GM12875 (cell line): Measurements from ENCODE around the gene FAM193B.
A peak's percentile ranks its signal among the peaks of the same experiment; 100 is the strongest.

Source experiments
- H3K4me3 ChIP-seq: one replicate; pipeline ENCODE4 v1.5.1; 2011; ENCODE audit warnings: low read depth, low read length, control low read depth
- TF ChIP-seq, protein P1 (sequence below): IDR thresholded peaks from 2 replicates; pipeline ENCODE4 v1.5.1; 2011; ENCODE audit warnings: low read depth, mild to moderate bottlenecking, control low read depth, inconsistent platforms, low read length, moderate library complexity, borderline replicate concordance; ENCODE audit not compliant: insufficient read depth

FAM193B gene

DNA sequence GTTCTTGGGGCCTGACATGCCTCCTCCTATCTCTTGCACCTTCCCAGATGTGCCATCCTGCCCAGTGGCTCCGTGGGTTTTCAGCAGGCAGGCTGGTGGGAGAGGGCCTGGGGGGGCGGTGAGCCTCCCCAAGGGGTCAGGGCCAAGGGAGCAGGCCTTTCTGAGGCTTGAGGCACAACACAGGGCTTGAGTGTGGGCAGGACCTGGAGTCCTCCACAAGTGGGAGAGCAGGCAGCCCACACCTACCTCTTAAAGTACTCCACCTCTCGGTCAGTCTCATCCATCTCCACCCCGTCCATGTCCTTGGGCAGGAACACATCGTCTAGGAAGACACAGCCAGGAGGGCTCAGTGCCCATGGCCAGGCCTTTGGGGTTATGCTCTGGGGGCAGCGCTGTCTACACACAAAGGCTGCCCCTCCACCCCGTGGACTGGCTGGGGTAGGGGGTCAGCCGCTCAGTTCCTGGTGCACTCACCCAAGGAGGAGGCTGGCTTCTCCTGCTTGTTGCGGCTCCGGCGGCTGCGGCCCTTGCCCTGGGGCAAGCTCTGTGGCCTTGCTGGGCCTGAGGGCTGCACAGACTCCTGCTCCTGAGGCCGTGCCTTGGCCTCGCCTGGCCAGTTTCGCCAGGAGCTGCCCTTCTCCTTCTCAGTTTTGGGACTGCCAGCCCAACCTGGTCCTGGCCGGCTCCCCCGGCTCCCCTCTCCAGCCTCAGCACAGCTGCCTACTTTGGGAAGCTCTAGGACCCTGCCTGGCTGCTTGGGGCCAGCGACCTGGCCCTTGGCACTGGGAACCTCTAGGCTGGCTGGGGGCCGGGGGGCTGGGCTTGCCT, 30.4 kb downstream of the FAM193B start:
- TF ChIP-seq, protein P1, sequence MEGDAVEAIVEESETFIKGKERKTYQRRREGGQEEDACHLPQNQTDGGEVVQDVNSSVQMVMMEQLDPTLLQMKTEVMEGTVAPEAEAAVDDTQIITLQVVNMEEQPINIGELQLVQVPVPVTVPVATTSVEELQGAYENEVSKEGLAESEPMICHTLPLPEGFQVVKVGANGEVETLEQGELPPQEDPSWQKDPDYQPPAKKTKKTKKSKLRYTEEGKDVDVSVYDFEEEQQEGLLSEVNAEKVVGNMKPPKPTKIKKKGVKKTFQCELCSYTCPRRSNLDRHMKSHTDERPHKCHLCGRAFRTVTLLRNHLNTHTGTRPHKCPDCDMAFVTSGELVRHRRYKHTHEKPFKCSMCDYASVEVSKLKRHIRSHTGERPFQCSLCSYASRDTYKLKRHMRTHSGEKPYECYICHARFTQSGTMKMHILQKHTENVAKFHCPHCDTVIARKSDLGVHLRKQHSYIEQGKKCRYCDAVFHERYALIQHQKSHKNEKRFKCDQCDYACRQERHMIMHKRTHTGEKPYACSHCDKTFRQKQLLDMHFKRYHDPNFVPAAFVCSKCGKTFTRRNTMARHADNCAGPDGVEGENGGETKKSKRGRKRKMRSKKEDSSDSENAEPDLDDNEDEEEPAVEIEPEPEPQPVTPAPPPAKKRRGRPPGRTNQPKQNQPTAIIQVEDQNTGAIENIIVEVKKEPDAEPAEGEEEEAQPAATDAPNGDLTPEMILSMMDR: no peak
- no peak overlapping the region for H3K4me3 ChIP-seq

DNA sequence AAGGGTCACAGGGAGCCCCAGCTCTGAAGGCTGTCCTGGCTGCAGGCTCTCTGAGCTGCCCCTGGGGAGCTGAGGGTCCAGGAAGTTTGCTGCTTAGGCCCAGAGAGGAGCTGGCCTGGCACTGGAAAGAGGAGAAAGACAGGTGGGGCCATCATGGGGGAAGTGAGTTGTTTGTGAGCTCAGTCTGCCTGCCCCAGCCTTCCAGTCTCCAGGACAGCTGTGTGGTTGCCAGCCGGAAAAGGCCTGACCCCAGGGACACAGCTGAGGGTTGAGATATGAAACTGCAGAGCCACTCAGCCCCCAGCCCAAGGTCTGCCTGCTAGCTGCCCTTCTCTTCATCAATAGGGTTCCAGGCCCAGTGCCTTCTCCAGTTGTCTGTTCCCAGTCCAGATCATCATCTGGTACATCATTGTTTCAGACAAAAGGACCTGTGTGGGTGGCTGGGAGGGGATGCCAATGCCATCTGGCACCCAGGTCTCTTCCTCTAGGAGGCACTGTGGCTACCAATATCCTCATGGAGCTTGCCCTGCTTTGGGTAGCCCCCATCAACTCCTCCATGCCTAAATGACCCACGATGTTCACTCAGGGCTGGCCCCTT, 33.3 kb downstream of the FAM193B start:
- H3K4me3 ChIP-seq: no peak overlapping the region
- TF ChIP-seq, protein P1: 0 out of 2 replicates have a peak, but pooled peaks have one; percentile 5

DNA sequence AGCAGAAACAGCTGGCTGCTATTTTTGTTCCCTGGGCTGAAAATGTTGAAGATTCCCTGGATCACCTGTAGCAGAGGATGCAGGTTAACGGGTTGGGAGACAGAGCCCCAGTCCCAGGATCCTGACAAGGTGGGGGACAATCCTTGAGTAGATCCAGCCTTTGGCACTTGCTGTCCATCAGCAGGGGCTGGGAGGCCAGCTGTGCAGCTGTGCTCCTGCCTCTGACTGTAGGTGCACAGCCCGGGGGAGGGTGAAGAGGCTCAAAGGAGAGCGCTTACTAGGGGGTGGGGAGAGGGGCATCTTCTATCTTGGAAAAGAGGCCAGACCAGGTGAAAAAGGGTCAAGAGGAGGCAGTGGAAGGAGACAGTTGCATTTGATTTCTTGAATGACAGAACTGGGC, 34.1 kb downstream of the FAM193B start:
- TF ChIP-seq, protein P1: no peak
- H3K4me3 ChIP-seq: no peak overlapping the region

DNA sequence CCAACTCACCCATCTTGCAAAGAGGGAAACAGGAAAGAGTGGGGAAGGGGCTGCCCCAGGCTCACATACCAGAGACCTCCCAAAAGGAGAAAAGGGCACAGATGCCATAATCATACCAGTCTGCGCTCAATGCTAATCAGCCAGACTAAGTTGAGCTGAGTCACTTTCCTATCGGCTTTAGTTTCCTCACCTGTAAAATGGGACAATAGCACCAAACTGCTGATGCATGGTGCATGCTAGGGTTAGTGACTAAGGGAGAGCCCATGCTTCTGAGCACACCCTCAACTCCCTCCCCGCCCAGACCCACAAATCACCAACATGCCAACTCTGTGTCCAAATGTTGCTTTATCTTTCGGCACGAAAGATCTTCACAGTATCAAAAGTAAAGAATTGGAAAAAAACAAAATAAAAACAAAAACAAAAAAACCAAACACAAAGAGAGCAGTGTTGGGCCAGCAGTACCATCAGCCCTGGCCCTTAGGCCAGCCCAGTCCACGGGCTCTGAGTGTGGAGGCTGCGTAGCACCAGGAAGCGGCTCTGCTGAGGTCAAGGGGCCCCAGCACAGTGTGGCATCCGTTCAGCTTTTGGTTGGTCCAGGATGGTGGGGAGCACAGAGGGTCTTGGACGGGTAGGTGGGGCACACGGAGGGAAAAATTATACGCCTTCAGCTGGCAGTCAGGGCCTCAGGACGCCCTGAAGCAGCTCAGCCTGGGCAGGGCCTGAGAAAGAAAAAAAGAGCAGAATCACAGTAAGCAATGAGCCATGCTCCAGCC, 34.7 kb downstream of the FAM193B start:
- TF ChIP-seq, protein P1: no peak
- H3K4me3 ChIP-seq: no peak overlapping the region

DNA sequence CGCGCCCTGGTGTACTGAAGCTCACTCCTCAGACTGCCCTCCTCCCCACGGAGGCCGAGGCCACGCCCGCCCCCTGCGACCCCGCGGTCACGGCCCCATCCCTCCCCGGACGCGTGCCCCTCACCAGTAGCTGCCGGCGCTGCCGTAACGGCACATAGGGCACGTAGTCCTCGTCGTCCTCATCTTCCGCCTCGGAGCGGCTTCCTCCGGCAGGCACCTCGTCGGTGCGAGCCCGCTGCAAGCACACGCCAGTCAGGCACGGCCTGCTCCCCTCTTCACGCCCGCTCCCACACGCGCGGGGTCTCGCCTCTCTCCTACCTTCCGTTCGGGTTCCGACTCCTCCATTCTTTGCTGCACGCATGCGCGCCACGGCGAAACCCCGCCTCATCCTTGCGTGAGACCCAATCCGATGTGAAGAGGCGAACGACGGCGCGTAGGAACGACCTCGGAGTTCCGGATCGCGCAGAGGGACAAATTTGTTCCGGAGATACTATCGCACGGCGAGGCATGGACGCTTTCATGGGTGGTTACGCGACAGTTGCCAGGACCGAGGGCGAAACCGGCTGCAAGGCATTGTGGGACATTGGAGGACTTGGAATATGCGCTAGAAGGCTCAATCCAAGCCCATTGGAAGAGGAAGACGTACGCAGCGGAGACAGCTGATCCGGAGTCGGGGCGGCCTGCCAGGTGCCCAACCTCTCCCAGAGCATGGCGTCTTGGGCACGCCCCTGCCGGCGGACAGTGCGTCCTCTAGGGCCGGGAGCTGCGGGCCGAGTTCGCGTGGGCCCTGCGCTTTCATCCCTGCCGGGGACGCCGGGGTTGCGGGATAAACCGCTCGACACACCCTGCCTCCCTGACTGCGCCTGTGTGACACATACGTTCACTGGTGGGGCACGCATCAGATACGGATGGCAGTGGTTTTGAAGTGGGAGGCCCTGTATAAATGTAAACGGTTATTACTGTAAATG, 37.5 kb downstream of the FAM193B start, which contains the start of gene DDX41:
DDX41 (minus strand) TSS at position 361 of the 968 bp plus-strand sequence; CDS start at position 345, 16 bp downstream.
- TF ChIP-seq, protein P1: no peak
- H3K4me3 ChIP-seq: peak within 1 kb of the TSS; percentile 91

DNA sequence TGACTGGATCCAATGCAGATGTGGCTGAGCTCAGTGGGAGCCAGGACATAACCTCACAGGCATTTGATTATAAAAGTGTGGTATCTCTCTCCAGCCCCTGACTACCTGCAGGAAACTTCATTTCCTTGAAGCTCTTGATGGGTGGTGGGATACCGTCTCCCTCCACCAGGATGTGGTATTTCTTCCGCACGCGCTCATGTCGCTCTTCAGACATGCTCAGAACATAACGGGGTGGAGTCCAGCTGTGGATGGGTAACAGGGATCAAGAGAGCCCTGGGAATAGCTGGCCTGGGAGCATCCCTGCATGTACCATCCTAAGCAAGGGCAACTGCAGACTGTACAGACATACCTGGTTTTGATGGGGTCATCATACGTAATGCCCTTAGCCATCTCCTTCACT, 38.8 kb downstream of the FAM193B start:
- peak overlapping the region; percentile 91 for H3K4me3 ChIP-seq
- TF ChIP-seq, protein P1: no peak
